HG02610 (cell line): ENCODE data around the gene GUCA2B.

Experiments
- ATAC-seq: cut with Tn5 transposase; IDR thresholded peaks from one replicate; pipeline ENCODE4 v1.9.1; 2021; ENCODE audit warnings: mild to moderate bottlenecking, moderate library complexity; ENCODE audit not compliant: unreplicated experiment

Gene GUCA2B

GRCh38 chr1:42142894-42143675 is 10.1 kb upstream of the GUCA2B start:
- no peak for ATAC-seq

GRCh38 chr1:42143896-42144710 is 9.1 kb upstream of the GUCA2B start:
- ATAC-seq: no peak

GRCh38 chr1:42144711-42145388 is 8.4 kb upstream of the GUCA2B start:
- no peak for ATAC-seq

GRCh38 chr1:42145389-42145716 is 7.9 kb upstream of the GUCA2B start:
- no peak for ATAC-seq

- ATAC-seq: no peak
Observed at GRCh38 chr1:42145764-42146625, 7.2 kb upstream of the GUCA2B start.

GRCh38 chr1:42146626-42147320 is 6.4 kb upstream of the GUCA2B start:
- peak; percentile 41 for ATAC-seq

GRCh38 chr1:42148166-42148565 is 5.0 kb upstream of the GUCA2B start:
- no peak for ATAC-seq

GRCh38 chr1:42150651-42151050 is 2.6 kb upstream of the GUCA2B start:
- no peak for ATAC-seq

- ATAC-seq: no peak
Observed at GRCh38 chr1:42152119-42152518, 1.1 kb upstream of the GUCA2B start.

- ATAC-seq: no peak
Observed at GRCh38 chr1:42153624-42154023, 414 bp downstream of the GUCA2B start.

- ATAC-seq: no peak
Observed at GRCh38 chr1:42154685-42155084, 1.5 kb downstream of the GUCA2B start.

GRCh38 chr1:42155362-42155761 is 2.2 kb downstream of the GUCA2B start:
- no peak for ATAC-seq

- ATAC-seq: no peak
Observed at GRCh38 chr1:42157667-42158066, 4.5 kb downstream of the GUCA2B start.

- ATAC-seq: no peak
Observed at GRCh38 chr1:42158189-42158588, 5.0 kb downstream of the GUCA2B start.

- ATAC-seq: no peak
Observed at GRCh38 chr1:42162181-42162580, 9.0 kb downstream of the GUCA2B start.

GRCh38 chr1:42163114-42163513 is 9.9 kb downstream of the GUCA2B start:
- no peak for ATAC-seq

- ATAC-seq: no peak
Observed at GRCh38 chr1:42163536-42164503, 10.6 kb downstream of the GUCA2B start.

- ATAC-seq: no peak
Observed at GRCh38 chr1:42164551-42165420, 11.6 kb downstream of the GUCA2B start, which contains the start of gene GUCA2A. TSS of gene GUCA2A (minus strand) at chr1:42164745. CDS start at chr1:42164712, 33 bp downstream.
